Erythroblast (primary cell): ENCODE results near the gene PRODH.
"Not testable (repeated sequence)": the region's sequence is repeated elsewhere in the genome, so short reads cannot be mapped to it uniquely, and the experiment has no call there.

Experiments
- DNase-seq, 2 experiments: peaks; one replicate each; lab custom pipeline; 2025; lab: John Stamatoyannopoulos, UW
- GATA1 ChIP-seq: IDR thresholded peaks from 2 replicates; pipeline ENCODE4 v1.6.1; 2011; ENCODE audit warnings: low read depth, mild to moderate bottlenecking, control low read depth, low read length, moderate library complexity
- POLR2A ChIP-seq: IDR thresholded peaks from 2 replicates; pipeline ENCODE4 v1.6.1; 2011; ENCODE audit warnings: mild to moderate bottlenecking, low read length

Gene PRODH

GRCh38 chr22:18971321-18971751 is 35.2 kb upstream of the PRODH start:
- TF ChIP-seq POLR2A (no peak), GATA1 (no peak)

GRCh38 chr22:18970948-18971315 is 34.8 kb upstream of the PRODH start:
- no peak for TF ChIP-seq GATA1
- TF ChIP-seq POLR2A = no peak
- no peak for DNase-seq

More at GRCh38 chr22:18971321-18971751, 35.2 kb upstream of the PRODH start:
- DNase-seq = no peak

GRCh38 chr22:18970176-18970947 is 34.3 kb upstream of the PRODH start:
- no peak for DNase-seq
- TF ChIP-seq GATA1 = no peak
- no peak for TF ChIP-seq POLR2A

- DNase-seq = not testable (repeated sequence)
Measured at GRCh38 chr22:18969158-18969942, 33.3 kb upstream of the PRODH start.

- DNase-seq = peak in 1 of 2 experiments; percentile 24
- TF ChIP-seq POLR2A (no peak), GATA1 (no peak)
Measured at GRCh38 chr22:18968011-18968749, 32.1 kb upstream of the PRODH start.

- DNase-seq = not testable (repeated sequence)
Measured at GRCh38 chr22:18967391-18968010, 31.4 kb upstream of the PRODH start.

GRCh38 chr22:18966748-18967147 is 30.7 kb upstream of the PRODH start:
- no peak for TF ChIP-seq POLR2A
- no peak for TF ChIP-seq GATA1

GRCh38 chr22:18965526-18966421 is 29.7 kb upstream of the PRODH start:
- no peak for DNase-seq
- TF ChIP-seq GATA1 (no peak), POLR2A (no peak)

More at GRCh38 chr22:18966748-18967147, 30.7 kb upstream of the PRODH start:
- DNase-seq = no peak

- not testable (repeated sequence) for DNase-seq
Measured at GRCh38 chr22:18964501-18965265, 28.6 kb upstream of the PRODH start.

GRCh38 chr22:18964051-18964450 is 28.0 kb upstream of the PRODH start:
- not testable (repeated sequence) for DNase-seq

- DNase-seq = no peak
- no peak for TF ChIP-seq POLR2A
- TF ChIP-seq GATA1 = no peak
Measured at GRCh38 chr22:18962308-18962635, 26.2 kb upstream of the PRODH start.

GRCh38 chr22:18961632-18962307 is 25.7 kb upstream of the PRODH start:
- not testable (repeated sequence) for DNase-seq

- DNase-seq = not testable (repeated sequence)
Measured at GRCh38 chr22:18961201-18961600, 25.1 kb upstream of the PRODH start.

- not testable (repeated sequence) for DNase-seq
Measured at GRCh38 chr22:18960166-18960820, 24.2 kb upstream of the PRODH start.

GRCh38 chr22:18959741-18960140 is 23.6 kb upstream of the PRODH start:
- not testable (repeated sequence) for DNase-seq

GRCh38 chr22:18959266-18959665 is 23.2 kb upstream of the PRODH start:
- DNase-seq = not testable (repeated sequence)

GRCh38 chr22:18958738-18959137 is 22.6 kb upstream of the PRODH start:
- DNase-seq = not testable (repeated sequence)
